ENCODE measurements around the gene SURF6.

- TF ChIP-seq CTCF (IDR thresholded peaks at IDR 0.05) (no peak), EP300 (IDR thresholded peaks at IDR 0.05) (no peak), POLR2A (IDR thresholded peaks at IDR 0.05) (no peak)
These were observed 10.2 kb upstream of the SURF6 start for GRCh38 chr9:133346021-133346785.
